ENCODE data around the gene AGBL1.

Gene AGBL1
- long read RNA-seq, donor 1: 0 reads
- long read RNA-seq, donor 2: 0 reads
- long read RNA-seq, donor 3: 0 reads
- long read RNA-seq, donor 4: 0 reads
- long read RNA-seq, donor 5: 0 reads
- long read RNA-seq, donor 6: 0 reads
- long read RNA-seq, donor 7: 0 reads
- long read RNA-seq, donor 8: 0 reads

GRCh38 chr15:86079508-86080266 lies at the start of gene AGBL1:
TSS of gene AGBL1 (plus strand) at chr15:86079871.
- no peak for DNase-seq

- DNase-seq: no peak
Measured at GRCh38 chr15:86034904-86035303, 44.8 kb upstream of the AGBL1 start.

GRCh38 chr15:86036243-86036642 lies 43.4 kb upstream of the AGBL1 start:
- no peak for DNase-seq

- no peak for DNase-seq
Measured at GRCh38 chr15:86038491-86038890, 41.2 kb upstream of the AGBL1 start.

- no peak for DNase-seq
Measured at GRCh38 chr15:86040356-86041033, 39.2 kb upstream of the AGBL1 start.

GRCh38 chr15:86041399-86041798 lies 38.3 kb upstream of the AGBL1 start:
- no peak for DNase-seq

GRCh38 chr15:86042226-86042625 lies 37.4 kb upstream of the AGBL1 start:
- no peak for DNase-seq

GRCh38 chr15:86044981-86045380 lies 34.7 kb upstream of the AGBL1 start:
- DNase-seq: no peak

- DNase-seq: no peak
Measured at GRCh38 chr15:86054338-86054737, 25.3 kb upstream of the AGBL1 start.

- DNase-seq: no peak
Measured at GRCh38 chr15:86055688-86056087, 24.0 kb upstream of the AGBL1 start.

- no peak for DNase-seq
Measured at GRCh38 chr15:86059851-86060250, 19.8 kb upstream of the AGBL1 start.

GRCh38 chr15:86060674-86061073 lies 19.0 kb upstream of the AGBL1 start:
- no peak for DNase-seq

- no peak for DNase-seq
Measured at GRCh38 chr15:86061581-86061980, 18.1 kb upstream of the AGBL1 start.

- DNase-seq: no peak
Measured at GRCh38 chr15:86062646-86063243, 16.9 kb upstream of the AGBL1 start.

- no peak for DNase-seq
Measured at GRCh38 chr15:86063356-86064095, 16.1 kb upstream of the AGBL1 start.

GRCh38 chr15:86064326-86064725 lies 15.3 kb upstream of the AGBL1 start:
- DNase-seq: no peak

GRCh38 chr15:86066174-86066834 lies 13.4 kb upstream of the AGBL1 start:
- no peak for DNase-seq

GRCh38 chr15:86073281-86073680 lies 6.4 kb upstream of the AGBL1 start:
- no peak for DNase-seq

- DNase-seq: no peak
Measured at GRCh38 chr15:86076468-86076867, 3.2 kb upstream of the AGBL1 start.

GRCh38 chr15:86077070-86077469 lies 2.6 kb upstream of the AGBL1 start:
- DNase-seq: no peak

- no peak for DNase-seq
Measured at GRCh38 chr15:86080302-86080701, 631 bp downstream of the AGBL1 start.
